RWPE2 (cell line): ENCODE measurements around the gene GDPGP1.

Source experiments
- ATAC-seq: fragments of 200-7000 bp; cut with Tn5 transposase; 3 replicates; pipeline ENCODE4 v1.9.1; 2021; ENCODE audit warnings: low read depth
- DNase-seq: peaks from one replicate; pipeline ENCODE4 v3.0.0-alpha.2; 2020; ENCODE audit warnings: low spot score
- H3K27ac ChIP-seq: fragments of 450-650 bp; 2 replicates; pipeline ENCODE4 v1.5.1; 2017; ENCODE audit warnings: mild to moderate bottlenecking; ENCODE audit not compliant: poor library complexity, severe bottlenecking
- H3K27me3 ChIP-seq: fragments of 250-450 bp; sonication (Bioruptor Pico); 2 replicates; pipeline ENCODE4 v1.5.1; 2021; ENCODE audit warnings: mild to moderate bottlenecking, moderate library complexity; ENCODE audit not compliant: insufficient read depth, poor library complexity, severe bottlenecking
- H3K36me3 ChIP-seq: fragments of 250-450 bp; sonication (Bioruptor Pico); 2 replicates; pipeline ENCODE4 v1.5.1; 2020; ENCODE audit warnings: low read depth, mild to moderate bottlenecking, moderate library complexity
- H3K4me1 ChIP-seq: fragments of 250-450 bp; sonication (Bioruptor Pico); 2 replicates; pipeline ENCODE4 v1.5.1; 2021; ENCODE audit warnings: mild to moderate bottlenecking, moderate library complexity; ENCODE audit not compliant: insufficient read depth, poor library complexity, severe bottlenecking
- H3K4me3 ChIP-seq: fragments of 250-450 bp; sonication (Bioruptor Pico); 2 replicates; pipeline ENCODE4 v1.5.1; 2021; ENCODE audit warnings: mild to moderate bottlenecking, moderate library complexity; ENCODE audit not compliant: severe bottlenecking
- H3K9me3 ChIP-seq: fragments of 250-450 bp; sonication (Bioruptor Pico); 2 replicates; pipeline ENCODE4 v1.5.1; 2021; ENCODE audit warnings: mild to moderate bottlenecking, moderate library complexity; ENCODE audit not compliant: severe bottlenecking
- TF ChIP-seq, protein P1 (sequence below): fragments of 450-650 bp; IDR thresholded peaks from one replicate; pipeline ENCODE4 v1.5.1; 2017; ENCODE audit warnings: mild to moderate bottlenecking, moderate library complexity; ENCODE audit not compliant: poor library complexity, severe bottlenecking

The GDPGP1 gene

DNA sequence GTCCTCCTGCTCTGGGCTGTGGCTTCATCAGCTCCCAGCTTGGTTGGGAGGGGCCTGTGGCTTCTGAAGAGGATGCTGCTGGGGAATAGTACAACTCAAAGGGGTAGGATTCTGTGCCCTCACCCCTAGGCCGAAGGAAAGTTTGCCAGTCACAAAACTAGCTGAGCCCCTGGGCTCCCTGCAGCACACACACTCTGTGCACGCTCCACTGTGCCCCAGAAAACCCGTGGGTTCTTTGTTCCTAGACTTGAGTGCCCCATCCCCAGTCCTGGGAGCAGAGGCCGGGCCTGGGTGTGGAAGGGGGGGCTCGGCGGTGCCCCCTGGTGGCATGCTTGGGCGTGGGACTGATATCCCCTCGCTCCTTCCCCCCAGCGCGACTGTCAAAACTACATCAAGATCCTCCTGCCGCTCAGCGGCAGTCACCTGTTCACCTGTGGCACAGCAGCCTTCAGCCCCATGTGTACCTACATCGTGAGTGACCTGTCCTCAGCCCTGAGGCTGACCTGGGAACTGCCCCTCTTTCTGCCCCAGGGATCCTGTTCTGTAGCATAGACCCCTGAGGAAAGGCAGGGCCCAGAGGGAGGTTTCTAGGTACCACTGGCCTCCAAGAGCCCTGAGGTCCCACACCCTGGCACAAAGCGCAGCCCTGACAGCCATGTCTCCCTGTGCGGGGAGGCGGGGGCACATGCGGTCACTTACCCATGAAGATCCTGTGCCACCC, 14.4 kb upstream of the GDPGP1 start:
- Histone ChIP-seq H3K9me3 (no peaks in the 10 kb centered on the region), H3K27ac (peak overlapping the region; percentile 6), H3K4me1 (no peaks in the 10 kb centered on the region), H3K4me3 (no peak overlapping the region), H3K36me3 (peaks cover 100% of the 10 kb centered on the region), H3K27me3 (no peaks in the 10 kb centered on the region)
- peak; percentile 43 for ATAC-seq
- TF ChIP-seq, protein P1, sequence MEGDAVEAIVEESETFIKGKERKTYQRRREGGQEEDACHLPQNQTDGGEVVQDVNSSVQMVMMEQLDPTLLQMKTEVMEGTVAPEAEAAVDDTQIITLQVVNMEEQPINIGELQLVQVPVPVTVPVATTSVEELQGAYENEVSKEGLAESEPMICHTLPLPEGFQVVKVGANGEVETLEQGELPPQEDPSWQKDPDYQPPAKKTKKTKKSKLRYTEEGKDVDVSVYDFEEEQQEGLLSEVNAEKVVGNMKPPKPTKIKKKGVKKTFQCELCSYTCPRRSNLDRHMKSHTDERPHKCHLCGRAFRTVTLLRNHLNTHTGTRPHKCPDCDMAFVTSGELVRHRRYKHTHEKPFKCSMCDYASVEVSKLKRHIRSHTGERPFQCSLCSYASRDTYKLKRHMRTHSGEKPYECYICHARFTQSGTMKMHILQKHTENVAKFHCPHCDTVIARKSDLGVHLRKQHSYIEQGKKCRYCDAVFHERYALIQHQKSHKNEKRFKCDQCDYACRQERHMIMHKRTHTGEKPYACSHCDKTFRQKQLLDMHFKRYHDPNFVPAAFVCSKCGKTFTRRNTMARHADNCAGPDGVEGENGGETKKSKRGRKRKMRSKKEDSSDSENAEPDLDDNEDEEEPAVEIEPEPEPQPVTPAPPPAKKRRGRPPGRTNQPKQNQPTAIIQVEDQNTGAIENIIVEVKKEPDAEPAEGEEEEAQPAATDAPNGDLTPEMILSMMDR = peak; percentile 78
- no peak for DNase-seq

DNA sequence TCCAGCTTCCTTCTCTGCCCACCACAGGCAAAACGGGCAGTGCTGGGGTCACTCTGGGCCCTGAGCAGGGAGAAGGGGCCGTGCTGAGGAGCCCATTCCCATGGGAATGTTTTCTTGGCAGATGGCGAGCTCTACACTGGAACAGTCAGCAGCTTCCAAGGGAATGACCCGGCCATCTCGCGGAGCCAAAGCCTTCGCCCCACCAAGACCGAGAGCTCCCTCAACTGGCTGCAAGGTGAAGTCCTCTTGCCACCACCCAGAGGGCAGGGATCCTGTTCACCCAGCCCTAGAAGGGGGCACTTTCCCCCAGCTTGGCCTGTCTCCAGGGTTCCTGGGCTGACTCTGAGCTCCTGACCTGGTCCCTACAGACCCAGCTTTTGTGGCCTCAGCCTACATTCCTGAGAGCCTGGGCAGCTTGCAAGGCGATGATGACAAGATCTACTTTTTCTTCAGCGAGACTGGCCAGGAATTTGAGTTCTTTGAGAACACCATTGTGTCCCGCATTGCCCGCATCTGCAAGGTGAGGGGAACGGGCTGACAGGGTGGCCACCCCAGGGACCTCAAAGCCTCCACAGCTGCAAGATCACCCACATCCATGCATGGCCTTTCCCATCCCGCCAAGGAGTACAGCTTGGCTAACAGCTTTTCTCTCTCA, 12.6 kb upstream of the GDPGP1 start:
- H3K9me3 ChIP-seq = no peaks in the 10 kb centered on the region
- peaks cover 100% of the 10 kb centered on the region for H3K36me3 ChIP-seq
- H3K27ac ChIP-seq = no peak overlapping the region
- H3K4me3 ChIP-seq = no peak overlapping the region
- TF ChIP-seq, protein P1 = peak; percentile 84
- H3K27me3 ChIP-seq = no peaks in the 10 kb centered on the region
- DNase-seq (no peak), ATAC-seq (peak; percentile 61)
- no peaks in the 10 kb centered on the region for H3K4me1 ChIP-seq

DNA sequence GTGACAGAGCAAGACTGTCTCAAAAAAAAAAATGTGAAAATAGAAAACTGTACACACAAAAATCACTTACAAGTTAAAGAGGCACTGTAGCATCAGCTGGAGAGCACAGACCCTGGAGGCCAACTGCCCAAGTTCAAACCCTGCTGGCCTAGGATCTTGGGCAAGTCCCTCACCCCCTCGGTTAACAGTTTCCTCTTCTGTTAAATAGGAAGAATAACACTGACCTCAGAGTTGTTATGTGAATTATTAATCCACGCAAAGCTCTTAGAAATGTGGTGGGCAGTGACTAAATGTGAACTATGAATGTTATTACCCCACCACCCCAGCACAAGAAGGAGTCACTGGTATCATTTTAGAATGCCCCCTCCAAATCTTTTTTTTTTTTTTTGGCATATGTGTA, 11.5 kb upstream of the GDPGP1 start:
- H3K27ac ChIP-seq = no peak overlapping the region
- H3K4me1 ChIP-seq = no peaks in the 10 kb centered on the region

DNA sequence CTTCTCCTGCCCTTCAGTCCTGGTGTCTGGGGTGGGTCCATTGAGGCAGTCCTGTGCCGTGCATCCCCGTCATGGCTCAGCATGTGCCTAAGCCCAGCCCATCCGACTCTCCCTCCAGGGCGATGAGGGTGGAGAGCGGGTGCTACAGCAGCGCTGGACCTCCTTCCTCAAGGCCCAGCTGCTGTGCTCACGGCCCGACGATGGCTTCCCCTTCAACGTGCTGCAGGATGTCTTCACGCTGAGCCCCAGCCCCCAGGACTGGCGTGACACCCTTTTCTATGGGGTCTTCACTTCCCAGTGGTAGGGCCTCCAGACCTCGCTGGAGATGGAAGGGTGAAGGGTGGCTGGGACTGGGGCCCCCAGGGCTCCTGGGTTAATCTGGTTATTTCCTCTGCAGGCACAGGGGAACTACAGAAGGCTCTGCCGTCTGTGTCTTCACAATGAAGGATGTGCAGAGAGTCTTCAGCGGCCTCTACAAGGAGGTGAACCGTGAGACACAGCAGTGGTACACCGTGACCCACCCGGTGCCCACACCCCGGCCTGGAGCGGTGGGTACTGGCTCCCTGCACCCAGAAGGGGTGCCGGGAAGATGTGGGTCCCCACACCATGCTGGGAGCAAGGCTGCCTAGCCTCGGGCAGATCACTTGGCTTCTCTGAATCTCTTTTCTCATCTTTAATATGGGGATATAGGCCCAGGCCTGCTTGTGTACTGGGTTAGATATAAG, 10.4 kb upstream of the GDPGP1 start:
- Histone ChIP-seq H3K27ac (no peak overlapping the region), H3K27me3 (no peaks in the 10 kb centered on the region), H3K9me3 (no peaks in the 10 kb centered on the region), H3K36me3 (peaks cover 100% of the 10 kb centered on the region), H3K4me3 (no peak overlapping the region), H3K4me1 (no peaks in the 10 kb centered on the region)
- TF ChIP-seq, protein P1 = no peak
- ATAC-seq = no peak
- no peak for DNase-seq

More for the DNA sequence above, 11.5 kb upstream of the GDPGP1 start:
- Histone ChIP-seq H3K36me3 (peaks cover 100% of the 10 kb centered on the region), H3K9me3 (no peaks in the 10 kb centered on the region), H3K27me3 (no peaks in the 10 kb centered on the region), H3K4me3 (no peak overlapping the region)
- ATAC-seq (no peak), DNase-seq (no peak)
- TF ChIP-seq, protein P1 = no peak
